HL-60 (cell line): ENCODE measurements around the gene RNMT.
A peak's percentile ranks its signal among the peaks of the same experiment; 100 is the strongest.

ENCODE experiments used
- DNase-seq, 2 experiments: peaks; one replicate each; pipeline ENCODE4 v3.0.0-alpha.2; 2010 to 2020; ENCODE audit warnings: low read depth in 1 of 2, low spot score in 1 of 2
- H3K27ac ChIP-seq: fragments of 250-450 bp; sonication (Bioruptor Pico); replicated peaks from 2 replicates; pipeline ENCODE4 v1.5.1; 2020; ENCODE audit warnings: mild to moderate bottlenecking, moderate library complexity
- H3K27me3 ChIP-seq: fragments of 250-450 bp; sonication (Bioruptor Pico); 2 replicates; pipeline ENCODE4 v1.5.1; 2021; ENCODE audit warnings: mild to moderate bottlenecking, moderate library complexity; ENCODE audit not compliant: insufficient read depth, poor library complexity, severe bottlenecking
- H3K4me3 ChIP-seq: replicated peaks from 2 replicates; pipeline ENCODE4 v1.5.1; 2011; ENCODE audit warnings: mild to moderate bottlenecking, control low read depth, low read length; ENCODE audit not compliant: insufficient read depth
- CTCF ChIP-seq: IDR thresholded peaks from one replicate; pipeline ENCODE4 v1.5.1; 2011; ENCODE audit warnings: low read length, control low read depth, inconsistent platforms; ENCODE audit not compliant: insufficient read depth
- GABPA ChIP-seq: IDR thresholded peaks from 2 replicates; pipeline ENCODE4 v1.6.1; 2012; ENCODE audit warnings: low read depth
- POLR2AphosphoS5 ChIP-seq: IDR thresholded peaks from 2 replicates; pipeline ENCODE4 v1.6.1; 2012; ENCODE audit warnings: low read depth
- REST ChIP-seq: IDR thresholded peaks from 2 replicates; pipeline ENCODE4 v1.6.1; 2012; ENCODE audit warnings: low read depth; ENCODE audit not compliant: insufficient replicate concordance
- SPI1 ChIP-seq: IDR thresholded peaks from 2 replicates; pipeline ENCODE4 v1.6.1; 2012; ENCODE audit warnings: low read depth, mild to moderate bottlenecking, borderline replicate concordance

RNMT gene

GRCh38 chr18:13700153-13700552, 26.3 kb upstream of the RNMT start:
- DNase-seq, result no peak
- Histone ChIP-seq H3K27ac (no peak overlapping the region), H3K4me3 (no peak overlapping the region), H3K27me3 (no peaks in the 10 kb centered on the region)
- TF ChIP-seq GABPA (no peak), CTCF (no peak), REST (no peak), SPI1 (no peak), POLR2AphosphoS5 (no peak)

- peak in 1 of 2 experiments; percentile 28 for DNase-seq
- Histone ChIP-seq H3K4me3 (no peak overlapping the region), H3K27ac (no peak overlapping the region)
Measured at GRCh38 chr18:13703899-13704298, 22.6 kb upstream of the RNMT start.

GRCh38 chr18:13710414-13710831, 16.1 kb upstream of the RNMT start:
- DNase-seq, result no peak
- no peak overlapping the region for H3K27ac ChIP-seq

More at GRCh38 chr18:13703899-13704298, 22.6 kb upstream of the RNMT start:
- H3K27me3 ChIP-seq, result no peaks in the 10 kb centered on the region
- TF ChIP-seq POLR2AphosphoS5 (no peak), SPI1 (no peak), REST (no peak), GABPA (no peak), CTCF (no peak)

More at GRCh38 chr18:13710414-13710831, 16.1 kb upstream of the RNMT start:
- Histone ChIP-seq H3K27me3 (no peaks in the 10 kb centered on the region), H3K4me3 (no peak overlapping the region)
- TF ChIP-seq SPI1, result no peak
- no peak for TF ChIP-seq POLR2AphosphoS5
- no peak for TF ChIP-seq REST
- TF ChIP-seq CTCF, result no peak
- no peak for TF ChIP-seq GABPA
